LNCAP (cell line): ENCODE data around the gene TEC.

Experiments used
- TF ChIP-seq, protein P1 (sequence below): fragments of 450-650 bp; IDR thresholded peaks from 2 replicates; pipeline ENCODE4 v1.5.1; 2017; ENCODE audit warnings: mild to moderate bottlenecking

TEC gene

GRCh38 chr4:48085821-48086589 is 183.6 kb downstream of the TEC start:
- TF ChIP-seq, protein P1, sequence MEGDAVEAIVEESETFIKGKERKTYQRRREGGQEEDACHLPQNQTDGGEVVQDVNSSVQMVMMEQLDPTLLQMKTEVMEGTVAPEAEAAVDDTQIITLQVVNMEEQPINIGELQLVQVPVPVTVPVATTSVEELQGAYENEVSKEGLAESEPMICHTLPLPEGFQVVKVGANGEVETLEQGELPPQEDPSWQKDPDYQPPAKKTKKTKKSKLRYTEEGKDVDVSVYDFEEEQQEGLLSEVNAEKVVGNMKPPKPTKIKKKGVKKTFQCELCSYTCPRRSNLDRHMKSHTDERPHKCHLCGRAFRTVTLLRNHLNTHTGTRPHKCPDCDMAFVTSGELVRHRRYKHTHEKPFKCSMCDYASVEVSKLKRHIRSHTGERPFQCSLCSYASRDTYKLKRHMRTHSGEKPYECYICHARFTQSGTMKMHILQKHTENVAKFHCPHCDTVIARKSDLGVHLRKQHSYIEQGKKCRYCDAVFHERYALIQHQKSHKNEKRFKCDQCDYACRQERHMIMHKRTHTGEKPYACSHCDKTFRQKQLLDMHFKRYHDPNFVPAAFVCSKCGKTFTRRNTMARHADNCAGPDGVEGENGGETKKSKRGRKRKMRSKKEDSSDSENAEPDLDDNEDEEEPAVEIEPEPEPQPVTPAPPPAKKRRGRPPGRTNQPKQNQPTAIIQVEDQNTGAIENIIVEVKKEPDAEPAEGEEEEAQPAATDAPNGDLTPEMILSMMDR: no peak
